SK-N-SH treated with all-trans-retinoic acid at 6 μM for 48 hours (cell line): ENCODE measurements around the gene CACNA1H.

Experiments
- ARNTL ChIP-seq: fragments of 450-650 bp; formaldehyde crosslinking; IDR thresholded peaks from 2 replicates; pipeline ENCODE4 v1.5.0; 2020; ENCODE audit warnings: low read depth, mild to moderate bottlenecking, moderate library complexity, borderline replicate concordance
- CREB5 ChIP-seq: fragments of 250-450 bp; sonication (Bioruptor Pico); IDR thresholded peaks from 2 replicates; pipeline ENCODE4 v1.5.1; 2020; ENCODE audit warnings: low read depth, mild to moderate bottlenecking, moderate library complexity
- CSRNP3 ChIP-seq: fragments of 250-450 bp; sonication (Bioruptor Pico); IDR thresholded peaks from 2 replicates; pipeline ENCODE4 v1.5.1; 2021; ENCODE audit warnings: mild to moderate bottlenecking, moderate library complexity
- ISL1 ChIP-seq: fragments of 250-450 bp; sonication (Bioruptor Pico); IDR thresholded peaks from 2 replicates; pipeline ENCODE4 v2.1.2; 2022; ENCODE audit warnings: mild to moderate bottlenecking, moderate library complexity
- OSR1 ChIP-seq: fragments of 250-450 bp; sonication (Bioruptor Pico); IDR thresholded peaks from 2 replicates; pipeline ENCODE4 v1.8.0; 2022; ENCODE audit warnings: moderate library complexity, mild to moderate bottlenecking, inconsistent platforms
- PATZ1 ChIP-seq: fragments of 250-450 bp; sonication (Bioruptor Pico); IDR thresholded peaks from 2 replicates; pipeline ENCODE4 v1.8.0; 2020; ENCODE audit warnings: mild to moderate bottlenecking, moderate library complexity, borderline replicate concordance
- PPARA ChIP-seq: fragments of 250-450 bp; sonication (Bioruptor Pico); IDR thresholded peaks from 2 replicates; pipeline ENCODE4 v1.5.0; 2020; ENCODE audit warnings: mild to moderate bottlenecking, borderline replicate concordance
- RARB ChIP-seq: fragments of 250-450 bp; sonication (Bioruptor Pico); IDR thresholded peaks from 2 replicates; pipeline ENCODE4 v1.8.0; 2021; ENCODE audit warnings: mild to moderate bottlenecking, moderate library complexity
- SNAI2 ChIP-seq: fragments of 250-450 bp; sonication (Bioruptor Pico); IDR thresholded peaks from 2 replicates; pipeline ENCODE4 v1.5.0; 2020; ENCODE audit warnings: mild to moderate bottlenecking, moderate library complexity
- ZC3H10 ChIP-seq: fragments of 250-450 bp; sonication (Bioruptor Pico); IDR thresholded peaks from 2 replicates; pipeline ENCODE4 v1.5.1; 2021; ENCODE audit warnings: mild to moderate bottlenecking, moderate library complexity
- ZFP30 ChIP-seq: fragments of 450-650 bp; formaldehyde crosslinking; IDR thresholded peaks from 2 replicates; pipeline ENCODE4 v1.5.0; 2022; ENCODE audit warnings: mild to moderate bottlenecking, moderate library complexity
- ZNF8 ChIP-seq: fragments of 450-650 bp; formaldehyde crosslinking; IDR thresholded peaks from 2 replicates; pipeline ENCODE4 v1.5.0; 2020; ENCODE audit warnings: mild to moderate bottlenecking, moderate library complexity

- TF ChIP-seq SNAI2 (CRISPR knock-in tag) (no peak), ISL1 (CRISPR knock-in tag) (no peak), PPARA (CRISPR knock-in tag) (no peak), ZNF8 (CRISPR knock-in tag) (no peak), OSR1 (no peak), PATZ1 (CRISPR knock-in tag) (no peak), CREB5 (CRISPR knock-in tag) (no peak), RARB (CRISPR knock-in tag) (no peak), ZFP30 (CRISPR knock-in tag) (no peak), ZC3H10 (CRISPR knock-in tag) (no peak), ARNTL (CRISPR knock-in tag) (no peak), CSRNP3 (CRISPR knock-in tag) (no peak)
Measured at GRCh38 chr16:1105888-1106620, 46.9 kb upstream of the CACNA1H start.
